ENCODE measurements around the gene STC2. TPM values are rescaled to one million over a fixed set of nuclear protein-coding genes. Genes with fewer than 3 reads are reported as not detected.

Gene STC2
- total and polyA plus RNA-seq, 2 of the 8 experiments (the other 6 are each of a cell fraction or from before 2014, with no cell fraction given) = 26.4 to 53.1 TPM

DNA sequence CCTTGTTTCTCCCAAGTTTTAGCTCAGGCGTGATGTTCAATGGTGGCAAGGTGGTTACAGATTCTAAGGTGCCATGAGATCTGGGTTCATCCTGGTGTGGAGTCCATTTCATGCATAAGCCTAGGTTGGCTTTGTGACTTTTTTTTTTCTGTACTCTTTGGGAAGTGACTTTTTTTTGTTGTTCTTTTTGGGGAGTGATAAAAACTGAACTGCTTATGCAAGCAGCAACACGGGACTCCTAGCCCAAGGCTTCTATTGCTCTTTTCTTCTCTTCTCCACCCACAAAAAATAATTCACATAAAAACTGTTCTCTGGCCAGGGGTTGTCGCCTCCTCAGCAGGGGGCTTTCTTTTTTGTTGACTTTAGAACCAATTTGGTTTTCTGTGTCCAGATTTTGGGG, 15.4 kb downstream of the STC2 start:
- H4K91ac ChIP-seq (replicated peaks; ENCODE audit: insufficient read length, low read length) = no peak overlapping the region
- 83% methylated on average over 3 of the region's 3 CpGs; no CpG with 5 or more reads in 1 of the 2 experiments for WGBS, 2 experiments (ENCODE audit: extremely low coverage in 1 of 2, insufficient coverage in 1 of 2, insufficient read length in 1 of 2, insufficient replicate concordance in 2 of 2, low coverage in 1 of 2, low lambda C conversion rate in 2 of 2, missing lambda C conversion rate in 1 of 2)

More for the DNA sequence above, 15.4 kb downstream of the STC2 start:
- Histone ChIP-seq H3K23ac (ENCODE audit: insufficient read length) (no peak overlapping the region), H3K79me2 (ENCODE audit: control insufficient read depth in 1 of 2, insufficient read depth in 2 of 2, low read length in 2 of 2) (no peaks in the 10 kb centered on the region), H4K20me1 (replicated peaks in 1 of 2; ENCODE audit: control insufficient read depth in 1 of 2, insufficient read depth in 2 of 2, low read length in 2 of 2) (peaks cover 0 to 3% of the 10 kb centered on the region in 2 experiments), H3K79me1 (ENCODE audit: low read depth, low read length) (no peaks in the 10 kb centered on the region; the same call in 1 of the 2 replicates), H2BK20ac (ENCODE audit: low read length) (no peak overlapping the region), H2BK15ac (ENCODE audit: low read length) (no peak overlapping the region), H2BK5ac (ENCODE audit: low read depth, low read length) (no peak overlapping the region), H3K27ac (ENCODE audit: low read depth, low read length) (no peak overlapping the region), H3K56ac (replicated peaks; ENCODE audit: insufficient read length, low read depth, low read length) (no peak overlapping the region), H3K9me3 (ENCODE audit: insufficient read depth in 2 of 2, low read depth in 1 of 2, low read length in 1 of 2) (peaks cover 5% of the 10 kb centered on the region in 2 experiments; a peak in 3 of 4 replicates), H3K9ac (replicated peaks in 1 of 4; ENCODE audit: extremely low read depth in 1 of 4, low read depth in 3 of 4, low read length in 3 of 4) (no peak overlapping the region), H3K27me3 (replicated peaks in 1 of 4; ENCODE audit: control insufficient read depth in 3 of 4, extremely low read depth in 1 of 4, insufficient read depth in 3 of 4, low read length in 3 of 4) (no peaks in the 10 kb centered on the region; a peak in 2 of 7 replicates), H2AFZ (ENCODE audit: low read length) (no peak overlapping the region), H2BK120ac (replicated peaks; ENCODE audit: low read depth, low read length) (no peak overlapping the region), H4K5ac (ENCODE audit: insufficient read length, low read depth, low read length) (no peak overlapping the region), H3K36me3 (ENCODE audit: control insufficient read depth in 2 of 4, insufficient read depth in 4 of 4, low read length in 3 of 4) (peaks cover 2 to 21% (median 6%) of the 10 kb centered on the region in 4 experiments; a peak in 6 of 8 replicates), H3K14ac (ENCODE audit: insufficient read length) (no peak overlapping the region), H2AK5ac (ENCODE audit: low read depth, low read length) (no peak overlapping the region), H3K18ac (ENCODE audit: extremely low read depth, low read length) (no peak overlapping the region), H2BK12ac (ENCODE audit: low read depth, low read length) (no peak overlapping the region), H3K4me3 (ENCODE audit: extremely low read depth in 1 of 4, insufficient read depth in 2 of 4, low read depth in 3 of 4, low read length in 4 of 4) (no peak overlapping the region), H3K4me1 (replicated peaks in 1 of 4; ENCODE audit: control insufficient read depth in 3 of 4, insufficient read depth in 4 of 4, low read length in 3 of 4) (peaks cover 0 to 9% (median under 1%) of the 10 kb centered on the region in 4 experiments; a peak in 6 of 7 replicates), H3K4ac (replicated peaks; ENCODE audit: insufficient read length, low read depth, low read length) (no peak overlapping the region), H4K8ac (ENCODE audit: extremely low read depth, insufficient read depth, low read length) (no peak overlapping the region), H3K23me2 (ENCODE audit: low read depth, low read length) (no peaks in the 10 kb centered on the region), H3K4me2 (ENCODE audit: insufficient read depth in 1 of 2, low read depth in 2 of 2, low read length in 2 of 2) (no peak overlapping the region)
- TF ChIP-seq FOSL1 (IDR thresholded peaks at IDR 0.05; ENCODE audit: insufficient read depth, low read depth, low read length) (no peak), EP300 (IDR thresholded peaks at IDR 0.05; ENCODE audit: borderline replicate concordance in 1 of 2, low read depth in 2 of 2, low read length in 2 of 2) (no peak), EGR1 (IDR thresholded peaks at IDR 0.05; ENCODE audit: borderline replicate concordance, low read depth, low read length) (no peak), RFX5 (IDR thresholded peaks at IDR 0.05; ENCODE audit: borderline replicate concordance, low read depth, low read length) (no peak), HDAC6 (IDR thresholded peaks at IDR 0.05; ENCODE audit: low read depth, low read length) (no peak), SAP30 (IDR thresholded peaks at IDR 0.05; ENCODE audit: insufficient read depth, insufficient replicate concordance, low read length) (no peak)
- CTCF ChIA-PET (ENCODE audit: partially characterized antibody) = interaction anchor here (0.6 to 14.3 kb wide), 8 partner anchors 7 to 1002 kb away, joined by 3 to 126 read pairs (median 6); no protein-coding TSS in a partner anchor
- FAIRE-seq = no peak
- POLR2A ChIA-PET (ENCODE audit: partially characterized antibody) = interaction anchor here (1.5 to 25.8 kb wide), 4 partner anchors 3 to 26 kb away, joined by 3 to 536 read pairs (median 514); partner anchors contain the start of gene STC2
- no peak for DNase-seq (ENCODE audit: low read depth in 1 of 2, low spot score in 2 of 2)
